HG03378 (cell line): ENCODE results near the gene PAPOLB.

Experiments used
- ATAC-seq: cut with Tn5 transposase; IDR thresholded peaks from one replicate; pipeline ENCODE4 v1.9.1; 2021; ENCODE audit warnings: mild to moderate bottlenecking, moderate library complexity; ENCODE audit not compliant: unreplicated experiment

The PAPOLB gene

DNA sequence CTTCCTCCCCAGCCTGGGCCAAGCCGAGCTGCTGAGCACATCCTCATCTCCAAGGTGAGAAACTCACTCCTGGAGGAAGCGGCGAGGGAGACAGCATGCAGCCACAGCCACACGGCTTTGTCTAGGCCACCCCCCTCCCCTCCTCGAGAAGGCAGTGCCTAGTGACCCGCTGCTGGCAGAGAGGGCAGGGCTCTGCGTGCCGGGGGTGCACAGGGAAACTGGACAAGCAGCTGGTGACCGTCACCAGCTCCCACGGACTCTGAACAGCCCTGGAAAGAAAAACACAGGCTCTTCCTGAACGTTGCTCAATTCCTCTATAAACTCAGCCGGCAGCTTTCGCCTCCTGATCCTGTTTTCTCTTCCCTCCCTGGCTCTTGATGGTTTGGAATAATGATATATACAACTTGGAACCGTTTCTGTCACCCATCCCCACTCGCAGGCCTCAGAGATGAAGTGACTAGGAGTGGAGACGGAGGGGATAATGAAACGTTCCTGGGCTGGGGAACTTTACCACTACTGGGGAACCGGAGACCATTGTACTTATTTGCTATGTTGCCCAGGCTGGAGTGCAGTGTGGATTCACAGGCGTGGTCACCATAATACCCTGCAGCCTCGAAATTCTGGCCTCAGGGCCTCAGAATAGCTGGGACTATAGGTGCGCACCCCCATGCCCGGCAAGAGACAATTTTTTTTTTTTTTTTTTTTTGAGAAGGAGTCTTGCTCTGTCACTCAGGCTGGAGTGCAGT lies 19.3 kb downstream of the PAPOLB start:
- no peak for ATAC-seq

DNA sequence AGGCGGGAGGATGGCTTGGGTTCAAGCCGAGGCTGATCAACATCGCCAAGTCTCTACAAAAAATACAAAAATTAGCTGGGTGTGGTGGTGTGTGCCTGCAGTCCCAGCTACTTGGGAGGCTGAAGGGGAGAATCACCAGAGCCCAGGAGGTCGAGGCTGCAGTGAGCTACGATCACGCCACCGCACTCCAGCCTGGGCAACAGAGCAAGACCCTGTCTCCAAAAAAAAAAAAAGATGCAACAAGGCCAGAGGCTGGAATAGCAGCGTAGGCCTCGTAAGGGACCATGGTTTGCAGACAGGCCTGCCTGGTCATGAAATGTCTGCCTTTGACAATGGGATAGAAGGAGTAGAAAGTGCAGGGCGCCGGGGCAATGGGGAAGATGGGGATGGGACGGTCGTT lies 20.0 kb downstream of the PAPOLB start:
- ATAC-seq: no peak

DNA sequence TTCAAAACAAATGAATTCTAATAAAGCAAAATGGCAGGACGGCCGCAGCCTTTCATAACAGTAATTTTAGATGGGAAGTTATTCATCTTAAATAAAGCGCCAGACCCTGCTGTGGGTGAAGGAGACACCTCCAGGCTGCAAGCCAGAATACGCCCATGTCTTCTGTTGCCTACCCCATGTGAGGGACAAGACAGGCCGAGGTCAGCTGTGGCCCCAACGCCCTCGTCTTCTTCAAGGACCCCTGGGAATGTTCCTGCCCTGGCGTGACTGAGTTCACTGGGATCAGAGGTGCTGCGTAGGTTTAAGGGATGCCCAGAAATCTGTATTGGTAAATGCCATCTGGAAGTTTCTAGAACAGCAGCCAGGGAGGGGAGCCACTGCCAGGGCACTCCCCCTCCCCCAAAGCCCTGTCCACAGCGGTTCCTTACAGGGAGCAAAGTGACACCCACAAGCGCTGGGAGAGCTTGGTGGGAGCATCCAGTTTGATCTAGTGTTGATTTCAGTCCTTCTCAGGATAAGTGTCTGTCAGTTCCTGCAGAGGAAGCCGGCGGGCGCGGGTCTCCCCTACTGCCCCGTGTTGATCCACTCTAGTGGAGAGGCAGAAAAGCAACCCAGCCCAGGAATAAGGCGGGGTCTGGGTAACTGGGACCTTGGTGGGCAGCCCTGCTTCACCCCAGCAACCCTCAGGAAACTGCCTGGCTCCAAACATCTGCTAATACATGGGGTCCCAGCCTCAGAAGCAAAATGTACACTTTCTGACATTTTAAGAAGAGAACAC lies 20.6 kb downstream of the PAPOLB start:
- no peak for ATAC-seq

GRCh38 chr7:4840079-4840501 lies 21.7 kb downstream of the PAPOLB start:
- ATAC-seq: no peak

DNA sequence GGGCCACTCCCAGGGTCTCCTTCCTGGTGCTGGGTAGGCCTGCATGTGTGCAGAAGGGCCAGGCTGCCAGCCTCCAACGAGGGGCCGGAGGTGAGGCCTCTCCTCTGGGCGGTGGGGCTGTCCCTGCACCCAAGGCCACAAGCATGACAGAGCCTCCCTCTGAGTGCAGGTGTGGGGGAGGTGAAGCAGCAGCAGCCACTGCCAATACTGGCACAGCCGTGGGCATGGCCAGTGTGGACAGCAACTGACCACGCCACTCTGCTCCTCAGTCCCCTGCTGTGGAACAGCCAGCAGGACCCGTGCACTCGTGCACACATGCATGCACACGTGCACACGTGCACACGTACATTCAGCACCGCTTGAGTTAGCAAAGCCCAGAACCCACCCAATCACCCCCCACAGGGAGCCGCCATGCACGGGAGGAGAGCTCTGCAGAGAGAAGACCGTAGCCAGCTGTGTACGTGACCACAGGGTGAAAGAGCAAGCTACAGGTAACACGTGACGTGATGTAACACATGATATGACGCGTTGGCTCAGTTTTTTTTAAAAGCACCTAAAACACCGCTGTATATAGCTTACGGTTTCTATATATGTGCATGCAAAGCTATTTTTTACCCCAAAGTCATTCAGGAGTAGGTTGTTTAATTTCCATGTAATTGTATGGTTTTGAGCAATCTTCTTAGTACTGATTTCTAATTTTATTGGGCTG lies 23.1 kb downstream of the PAPOLB start:
- no peak for ATAC-seq

DNA sequence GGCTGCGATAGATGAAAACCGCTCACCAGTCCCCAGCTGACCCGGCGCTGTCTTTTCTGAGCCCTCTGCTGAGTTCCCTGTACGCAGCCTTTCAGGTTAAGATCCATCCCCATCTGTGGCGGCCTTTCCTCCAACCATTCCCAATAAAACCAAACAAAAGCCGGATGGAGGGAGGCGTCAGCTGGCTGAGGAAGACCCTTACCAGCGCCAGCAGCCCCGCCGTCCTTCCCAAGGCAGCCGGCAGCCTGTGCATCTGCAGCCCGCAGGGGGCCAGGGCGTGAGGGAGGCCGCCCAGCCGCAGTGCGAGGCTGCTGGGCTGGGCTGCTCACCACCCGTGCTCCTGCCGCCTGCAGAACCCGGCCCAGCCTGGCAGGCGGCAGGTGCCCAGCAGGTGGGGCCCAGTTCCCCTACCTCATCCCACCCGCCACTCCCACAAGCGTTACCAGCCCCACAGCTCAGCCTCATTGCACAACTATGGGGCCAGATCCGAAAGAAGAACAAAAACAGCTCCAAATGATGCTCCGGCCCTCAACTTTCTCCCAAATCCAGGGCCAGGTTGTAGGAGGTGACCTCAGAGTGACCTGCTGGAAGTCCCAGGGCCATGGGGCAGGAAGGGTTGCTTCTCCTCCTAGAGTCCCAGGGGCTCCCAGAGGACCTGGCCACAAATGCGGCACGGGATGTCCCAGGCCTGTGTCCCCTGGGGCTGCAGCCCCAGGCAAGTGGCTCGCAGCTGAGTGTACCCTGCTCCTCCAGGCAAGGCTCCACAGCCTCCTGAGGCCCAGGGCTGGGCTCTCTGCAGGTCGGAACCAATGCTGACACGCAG lies 23.8 kb downstream of the PAPOLB start:
- ATAC-seq: no peak

DNA sequence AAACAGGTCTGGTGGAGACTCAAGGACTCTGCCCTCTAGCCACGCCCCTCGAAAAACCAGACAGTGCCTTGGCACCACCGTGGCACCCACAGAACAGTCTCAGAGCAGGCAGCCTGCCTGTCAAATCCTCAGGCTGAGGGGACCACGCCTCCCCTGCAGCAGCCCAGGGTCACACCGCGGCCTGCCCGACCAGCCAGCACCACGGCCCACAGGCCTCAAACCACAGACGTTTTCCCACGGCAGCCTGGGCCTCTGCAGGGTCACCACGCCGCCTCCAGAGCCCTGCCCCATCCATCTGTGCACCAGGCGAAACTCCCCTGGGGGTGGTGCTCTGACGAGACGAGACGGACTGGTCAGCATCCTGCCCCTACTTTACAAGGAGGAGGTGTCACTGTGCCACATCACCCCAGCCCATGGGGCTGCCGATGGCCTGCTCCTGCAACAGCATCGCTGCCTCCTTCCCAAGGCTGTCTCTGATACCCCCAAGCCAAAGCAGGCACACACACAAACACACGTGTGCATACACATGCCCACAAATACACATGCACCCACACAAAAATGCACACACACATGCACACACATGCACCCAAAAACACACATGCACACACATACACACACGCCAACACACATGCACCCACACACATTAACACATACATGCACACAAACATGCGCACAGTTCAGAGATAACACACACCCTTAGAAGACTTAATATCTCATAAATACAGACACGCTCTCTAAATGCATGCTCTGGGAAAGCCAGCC lies 24.6 kb downstream of the PAPOLB start:
- no peak for ATAC-seq

GRCh38 chr7:4836206-4836661 lies 25.6 kb downstream of the PAPOLB start:
- no peak for ATAC-seq

GRCh38 chr7:4835398-4836205 lies 26.2 kb downstream of the PAPOLB start:
- ATAC-seq: no peak

DNA sequence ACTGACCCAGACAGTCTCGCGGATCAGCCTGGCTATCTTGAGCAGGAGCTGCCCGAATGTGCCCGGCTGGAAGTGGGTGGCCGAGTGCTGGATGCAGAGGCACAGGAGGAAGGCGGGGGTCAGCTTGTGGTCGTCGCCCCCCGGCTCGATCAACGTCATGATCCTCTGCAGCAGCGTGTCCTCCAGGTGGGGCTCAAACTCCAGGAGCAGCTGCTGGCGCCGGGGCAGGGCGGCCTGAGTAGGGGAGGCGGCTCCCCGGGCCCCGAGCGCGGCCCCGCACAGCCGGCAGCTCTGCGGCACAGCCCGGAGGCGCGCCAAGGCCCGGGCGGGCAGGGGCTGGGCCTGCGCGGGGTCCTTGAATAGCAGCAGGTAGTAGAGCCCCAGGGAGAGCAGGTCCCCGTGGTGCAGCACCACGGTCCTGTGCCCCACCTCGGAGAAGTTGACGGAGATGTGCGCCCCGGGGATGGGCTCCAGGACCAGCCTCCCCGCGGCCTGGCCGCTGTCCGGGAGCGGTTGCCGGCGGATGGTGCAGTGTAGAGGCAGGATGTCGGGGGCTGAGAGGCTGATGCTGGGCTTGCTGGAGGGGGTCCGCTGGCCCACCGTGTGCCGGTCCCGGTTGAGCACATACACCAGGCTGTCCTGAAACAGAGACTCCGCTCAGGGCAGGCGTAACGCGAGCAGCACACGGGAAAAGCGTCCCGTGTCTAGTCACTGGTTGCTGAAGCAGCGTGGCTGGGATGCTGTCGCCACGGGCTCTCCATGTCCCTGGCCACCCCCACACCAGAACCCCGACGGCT lies 27.0 kb downstream of the PAPOLB start:
- ATAC-seq: no peak

- ATAC-seq: no peak
Measured at GRCh38 chr7:4833691-4834600, 27.9 kb downstream of the PAPOLB start.

GRCh38 chr7:4833176-4833575 lies 28.7 kb downstream of the PAPOLB start:
- no peak for ATAC-seq

GRCh38 chr7:4832711-4833110 lies 29.1 kb downstream of the PAPOLB start:
- ATAC-seq: no peak

DNA sequence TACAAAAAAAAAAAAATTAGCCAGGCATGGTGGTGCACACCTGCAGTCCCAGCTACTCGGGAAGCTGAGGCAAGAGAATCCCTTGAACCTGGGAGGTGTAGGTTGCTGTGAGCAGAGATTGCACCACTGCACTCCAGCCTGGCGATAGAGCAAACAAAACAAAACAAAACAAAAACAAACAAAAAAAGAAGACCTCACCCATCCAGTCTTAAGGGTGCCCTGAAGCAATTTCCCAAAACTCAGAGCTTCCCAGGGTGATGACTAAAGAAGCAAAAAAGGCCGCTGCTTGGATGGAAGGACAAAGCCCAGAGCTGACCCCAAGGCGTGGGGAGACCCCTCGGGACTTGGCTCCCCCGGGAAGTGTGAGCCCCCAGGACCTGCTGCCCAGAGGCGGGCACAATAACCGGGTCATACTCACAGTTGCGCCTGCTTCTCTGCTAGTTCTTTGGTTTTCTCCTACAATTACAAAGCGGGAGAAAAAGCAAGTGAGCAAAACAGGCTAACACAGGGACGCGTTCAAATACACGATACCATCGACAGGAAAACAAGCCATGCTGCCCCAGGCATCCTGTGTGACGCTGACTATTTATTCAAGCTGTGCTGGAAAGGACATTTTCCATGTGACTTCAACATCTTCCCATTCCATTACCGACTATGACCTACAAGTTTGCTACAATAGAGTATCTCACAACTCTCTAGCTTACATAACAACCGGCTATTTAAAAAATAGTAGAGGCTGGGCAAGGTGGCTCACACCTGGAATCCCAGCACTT lies 29.9 kb downstream of the PAPOLB start:
- no peak for ATAC-seq

DNA sequence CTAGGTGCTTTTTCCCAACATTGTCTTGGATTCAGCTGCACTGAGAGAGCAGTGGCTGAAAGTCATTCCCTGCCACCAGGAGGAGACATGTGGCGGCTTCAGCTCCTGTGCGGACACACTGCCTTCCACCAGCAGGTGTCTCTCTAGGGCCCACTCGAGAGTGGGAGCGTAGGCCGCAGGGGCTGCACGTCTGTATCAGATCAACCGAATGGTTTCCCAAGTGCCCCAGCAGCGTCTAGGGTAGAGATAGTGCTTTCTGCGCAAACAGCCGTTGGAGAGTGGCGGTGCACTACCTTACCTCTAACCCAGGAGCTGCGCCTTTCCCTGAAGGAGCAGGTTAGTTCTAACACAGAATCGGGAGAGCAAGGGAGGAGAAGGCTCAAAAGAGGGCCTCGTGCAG lies 31.7 kb downstream of the PAPOLB start:
- ATAC-seq: no peak

- ATAC-seq: no peak
Measured at GRCh38 chr7:4828720-4829383, 33.0 kb downstream of the PAPOLB start.
